Activated CD4-positive, alpha-beta T cell treated with anti-CD3 and anti-CD28 coated beads for 1 hour (primary cell): ENCODE data around the gene IL25.
"Not testable (repeated sequence)": the region's sequence is repeated elsewhere in the genome, so short reads cannot be mapped to it uniquely, and the experiment has no call there.

Experiments used
- DNase-seq: peaks from one replicate; pipeline ENCODE4 v3.0.0-alpha.2; 2020

Gene IL25

GRCh38 chr14:23414906-23415820, 42.6 kb downstream of the IL25 start:
- DNase-seq, result no peak

DNA sequence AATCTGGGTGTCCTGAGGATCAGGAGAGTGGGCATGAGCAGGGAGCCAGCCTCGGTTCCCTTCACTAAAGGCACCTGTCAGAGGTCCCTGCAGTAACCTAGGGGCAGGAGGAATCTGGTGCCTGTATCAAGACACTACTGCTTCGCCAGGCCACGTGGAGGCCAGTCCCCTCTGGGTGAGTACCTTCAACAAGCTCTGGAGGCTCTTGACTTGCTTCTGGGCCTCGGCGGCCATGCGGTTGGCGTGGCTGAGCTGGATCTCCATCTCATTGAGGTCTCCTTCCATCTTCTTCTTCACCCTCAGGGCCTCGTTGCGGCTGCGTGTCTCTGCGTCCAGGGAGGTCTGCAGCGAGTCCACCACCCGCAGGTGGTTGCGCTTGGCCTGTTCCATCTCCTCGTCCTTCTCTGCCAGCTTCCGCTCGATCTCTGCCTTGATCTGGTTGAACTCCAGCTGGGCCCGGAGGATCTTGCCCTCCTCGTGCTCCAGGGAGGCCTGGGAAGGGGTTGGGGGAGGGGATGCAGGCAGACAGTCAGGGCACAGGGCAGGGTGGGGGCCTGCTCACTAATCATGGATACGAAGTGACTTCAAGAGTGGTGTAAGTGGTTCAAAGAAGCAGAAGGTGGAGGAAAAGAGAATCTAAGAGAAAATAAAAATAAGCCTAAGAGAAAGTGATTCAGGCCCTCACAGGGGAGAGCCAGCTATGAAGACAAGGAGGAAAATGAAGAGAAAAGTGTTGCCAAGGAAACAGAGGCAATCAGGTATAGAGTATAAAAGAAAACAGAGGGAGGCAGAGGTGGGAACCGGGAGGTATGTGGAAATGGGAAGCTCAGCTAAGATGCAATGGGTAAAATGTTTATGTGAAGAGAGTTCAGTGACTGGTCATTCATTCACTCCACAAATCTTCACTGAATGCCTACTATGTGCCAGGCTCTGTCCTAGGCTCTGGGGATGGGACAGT, 43.5 kb downstream of the IL25 start:
- DNase-seq, result no peak

GRCh38 chr14:23416801-23417200, 44.2 kb downstream of the IL25 start:
- no peak for DNase-seq

GRCh38 chr14:23417269-23417668, 44.7 kb downstream of the IL25 start:
- DNase-seq, result not testable (repeated sequence)

DNA sequence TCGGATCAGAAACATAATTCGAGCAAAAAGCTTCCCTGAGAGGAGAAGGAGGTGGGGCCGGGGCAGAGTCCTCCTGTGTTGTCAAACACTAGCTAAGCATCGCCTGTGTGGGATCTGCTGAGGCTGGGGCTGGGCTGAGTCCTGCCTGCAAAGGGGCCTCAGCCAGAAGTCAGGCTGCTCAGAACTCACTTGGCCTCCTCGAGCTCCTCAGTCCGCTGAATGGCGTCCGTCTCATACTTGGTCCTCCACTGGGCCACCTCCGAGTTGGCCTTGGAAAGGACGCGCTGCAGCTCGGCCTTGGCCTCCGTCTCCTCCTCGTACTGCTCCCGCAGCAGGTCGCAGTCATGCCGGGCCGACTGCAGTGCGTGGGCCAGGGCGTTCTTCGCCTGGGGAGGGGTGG, 45.4 kb downstream of the IL25 start:
- no peak for DNase-seq

GRCh38 chr14:23419646-23420045, 47.0 kb downstream of the IL25 start:
- not testable (repeated sequence) for DNase-seq

- no peak for DNase-seq
Observed at GRCh38 chr14:23421594-23421993, 49.0 kb downstream of the IL25 start.

DNA sequence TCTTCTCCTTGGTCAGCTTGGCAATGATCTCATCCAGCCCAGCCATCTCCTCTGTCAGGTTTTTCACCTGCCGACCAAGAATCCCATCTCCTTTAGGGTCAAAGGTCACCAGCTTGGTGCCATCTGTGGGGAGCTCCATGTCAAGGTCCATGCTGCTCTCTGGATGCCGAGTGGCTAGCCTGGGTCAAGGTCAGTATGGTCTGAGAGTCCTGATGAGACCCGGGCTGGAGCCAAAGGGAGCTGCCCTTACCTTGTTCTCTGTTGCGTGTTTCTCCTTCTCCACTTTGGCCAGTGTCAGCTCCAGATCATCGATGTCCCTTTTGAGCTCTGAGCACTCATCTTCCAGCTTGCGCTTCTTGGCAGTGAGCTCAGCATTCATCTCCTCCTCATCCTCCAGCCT, 51.0 kb downstream of the IL25 start:
- no peak for DNase-seq

GRCh38 chr14:23425169-23425568, 52.6 kb downstream of the IL25 start:
- no peak for DNase-seq

GRCh38 chr14:23425798-23426197, 53.2 kb downstream of the IL25 start:
- not testable (repeated sequence) for DNase-seq
